PFSK-1 (cell line): ENCODE data around the gene TMEM253.

ENCODE experiments used
- FOXP2 ChIP-seq: optimal IDR thresholded peaks from 2 replicates; pipeline ENCODE3; 2011; ENCODE audit warnings: borderline replicate concordance, control low read depth, inconsistent platforms; ENCODE audit not compliant: insufficient read depth; ENCODE audit errors: extremely low read length, extremely low read depth
- POLR2AphosphoS5 ChIP-seq: IDR thresholded peaks from 2 replicates; pipeline ENCODE4 v1.6.1; 2012; ENCODE audit warnings: low read depth, mild to moderate bottlenecking, control low read depth, low read length, moderate library complexity
- REST ChIP-seq, 2 experiments: IDR thresholded peaks; 2 replicates each; pipeline versions ENCODE4 v1.6.1 to v1.8.0; 2011 to 2012; ENCODE audit warnings: low read depth in 2 of 2, low read length in 2 of 2, control low read depth in 1 of 2, inconsistent platforms in 1 of 2, mild to moderate bottlenecking in 1 of 2, moderate library complexity in 1 of 2; ENCODE audit not compliant: insufficient read depth in 1 of 2
- SIN3A ChIP-seq: IDR thresholded peaks from 2 replicates; pipeline ENCODE4 v1.6.1; 2012; ENCODE audit warnings: mild to moderate bottlenecking, low read length, moderate library complexity, borderline replicate concordance; ENCODE audit not compliant: insufficient read depth
- TAF1 ChIP-seq: IDR thresholded peaks from 2 replicates; pipeline ENCODE4 v1.6.1; 2012; ENCODE audit warnings: low read length, control low read depth, borderline replicate concordance; ENCODE audit not compliant: insufficient read depth

TMEM253 gene

DNA sequence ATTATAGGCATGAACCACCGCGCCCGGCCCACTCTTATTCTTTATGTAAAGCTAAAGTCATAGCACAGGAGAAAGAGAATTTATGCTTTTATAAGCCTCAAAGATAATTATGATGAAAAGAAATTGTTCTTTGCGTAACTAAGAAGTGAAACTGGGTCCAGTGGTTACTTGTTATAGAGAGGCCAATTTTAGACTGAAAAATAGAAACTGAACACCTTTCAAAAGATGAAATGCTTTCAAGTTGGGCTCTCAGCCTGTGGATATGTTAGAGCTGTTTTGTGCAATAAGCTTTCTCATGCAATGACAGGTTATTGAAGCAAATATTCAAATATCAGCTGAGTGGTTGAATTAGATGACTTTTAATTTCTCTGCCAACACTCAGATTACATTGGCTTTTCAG is 7.9 kb downstream of the TMEM253 start:
- TF ChIP-seq TAF1 (no peak), SIN3A (no peak), REST (IDR thresholded peaks at IDR 0.05; ENCODE audit: insufficient read depth in 1 of 2, low read depth in 2 of 2, low read length in 2 of 2) (no peak), FOXP2 (no peak), POLR2AphosphoS5 (no peak)

GRCh38 chr14:21109377-21110138 is 8.7 kb downstream of the TMEM253 start:
- TF ChIP-seq REST (IDR thresholded peaks at IDR 0.05; ENCODE audit: insufficient read depth in 1 of 2, low read depth in 2 of 2, low read length in 2 of 2): no peak

DNA sequence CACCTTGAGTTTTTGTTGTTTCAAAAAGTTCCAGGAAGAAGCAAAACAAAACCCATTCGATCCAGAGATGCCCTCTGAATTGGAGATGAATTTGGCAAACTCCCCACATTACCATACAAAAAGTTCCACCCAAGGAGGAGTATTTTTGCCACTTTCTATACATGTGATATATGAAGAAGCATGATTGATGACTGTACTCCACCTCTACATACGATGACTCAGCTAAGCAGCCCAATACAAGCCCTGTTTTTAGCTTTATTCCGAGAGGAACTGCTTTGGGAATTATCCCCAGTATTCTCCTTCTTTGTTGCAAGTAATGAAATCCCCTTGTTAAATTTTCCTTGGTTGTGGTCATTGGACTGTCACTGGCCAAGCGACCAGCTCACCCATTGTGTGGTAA is 11.4 kb downstream of the TMEM253 start:
- no peak for TF ChIP-seq TAF1

GRCh38 chr14:21113369-21113768 is 12.5 kb downstream of the TMEM253 start:
- TF ChIP-seq TAF1 (no peak), FOXP2 (no peak), REST (IDR thresholded peaks at IDR 0.05; ENCODE audit: insufficient read depth in 1 of 2, low read depth in 2 of 2, low read length in 2 of 2) (no peak), POLR2AphosphoS5 (no peak), SIN3A (no peak)

GRCh38 chr14:21118933-21119332 is 18.1 kb downstream of the TMEM253 start:
- TF ChIP-seq TAF1 (no peak), POLR2AphosphoS5 (no peak), REST (IDR thresholded peaks at IDR 0.05; ENCODE audit: insufficient read depth in 1 of 2, low read depth in 2 of 2, low read length in 2 of 2) (no peak), SIN3A (no peak), FOXP2 (no peak)

GRCh38 chr14:21120686-21121085 is 19.8 kb downstream of the TMEM253 start:
- no peak for TF ChIP-seq FOXP2
- no peak for TF ChIP-seq REST (IDR thresholded peaks at IDR 0.05; ENCODE audit: insufficient read depth in 1 of 2, low read depth in 2 of 2, low read length in 2 of 2)
- TF ChIP-seq POLR2AphosphoS5: no peak
- TF ChIP-seq TAF1: no peak
- no peak for TF ChIP-seq SIN3A
